Neural cell (in vitro differentiated cells): ENCODE results near the gene ADGRF5.
"Not testable (repeated sequence)": the region's sequence is repeated elsewhere in the genome, so short reads cannot be mapped to it uniquely, and the experiment has no call there.

Experiments used
- EZH2 ChIP-seq: fragments of 200-600, 300-800 bp; shearing (Covaris generic), sonication (generic); IDR thresholded peaks from 2 replicates; pipeline ENCODE4 v1.6.1; 2014; ENCODE audit warnings: antibody characterized with exemption, low read length, borderline replicate concordance, mild to moderate bottlenecking; ENCODE audit not compliant: insufficient read depth, poor library complexity, severe bottlenecking
- POLR2AphosphoS5 ChIP-seq: IDR thresholded peaks from 2 replicates; pipeline ENCODE4 v1.6.1; 2012
- TF ChIP-seq, protein P1 (sequence below): fragments of 450-650 bp; IDR thresholded peaks from 2 replicates; pipeline ENCODE4 v1.5.1; 2014; ENCODE audit warnings: antibody characterized with exemption, mild to moderate bottlenecking, moderate library complexity; ENCODE audit not compliant: poor library complexity, severe bottlenecking

DNA sequence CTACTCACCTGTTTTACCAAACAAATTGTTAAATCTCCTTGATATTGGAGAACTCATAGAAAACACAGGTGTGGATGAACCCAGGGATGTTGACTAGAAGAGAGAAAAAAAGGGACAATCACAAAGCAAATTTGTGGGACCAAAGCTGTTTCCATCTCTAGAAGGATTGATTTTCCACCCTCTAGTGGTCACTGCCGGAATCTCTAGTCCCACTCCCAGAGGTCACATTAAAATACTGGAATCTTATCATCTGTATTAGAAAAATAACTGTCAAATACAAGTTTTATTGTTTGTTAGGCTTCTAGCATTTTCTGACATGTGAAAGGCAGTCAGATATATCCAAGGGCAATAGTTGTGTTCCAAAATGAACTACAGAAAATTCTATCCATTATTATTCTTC, 65.8 kb downstream of the ADGRF5 start:
- not testable (repeated sequence) for TF ChIP-seq POLR2AphosphoS5, EZH2
- TF ChIP-seq, protein P1, sequence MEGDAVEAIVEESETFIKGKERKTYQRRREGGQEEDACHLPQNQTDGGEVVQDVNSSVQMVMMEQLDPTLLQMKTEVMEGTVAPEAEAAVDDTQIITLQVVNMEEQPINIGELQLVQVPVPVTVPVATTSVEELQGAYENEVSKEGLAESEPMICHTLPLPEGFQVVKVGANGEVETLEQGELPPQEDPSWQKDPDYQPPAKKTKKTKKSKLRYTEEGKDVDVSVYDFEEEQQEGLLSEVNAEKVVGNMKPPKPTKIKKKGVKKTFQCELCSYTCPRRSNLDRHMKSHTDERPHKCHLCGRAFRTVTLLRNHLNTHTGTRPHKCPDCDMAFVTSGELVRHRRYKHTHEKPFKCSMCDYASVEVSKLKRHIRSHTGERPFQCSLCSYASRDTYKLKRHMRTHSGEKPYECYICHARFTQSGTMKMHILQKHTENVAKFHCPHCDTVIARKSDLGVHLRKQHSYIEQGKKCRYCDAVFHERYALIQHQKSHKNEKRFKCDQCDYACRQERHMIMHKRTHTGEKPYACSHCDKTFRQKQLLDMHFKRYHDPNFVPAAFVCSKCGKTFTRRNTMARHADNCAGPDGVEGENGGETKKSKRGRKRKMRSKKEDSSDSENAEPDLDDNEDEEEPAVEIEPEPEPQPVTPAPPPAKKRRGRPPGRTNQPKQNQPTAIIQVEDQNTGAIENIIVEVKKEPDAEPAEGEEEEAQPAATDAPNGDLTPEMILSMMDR = peak; percentile 44
